Measurements from ENCODE around the gene CDK6.

The CDK6 gene

GRCh38 chr7:92773808-92774207 is 62.6 kb downstream of the CDK6 start:
- TF ChIP-seq, protein P1, sequence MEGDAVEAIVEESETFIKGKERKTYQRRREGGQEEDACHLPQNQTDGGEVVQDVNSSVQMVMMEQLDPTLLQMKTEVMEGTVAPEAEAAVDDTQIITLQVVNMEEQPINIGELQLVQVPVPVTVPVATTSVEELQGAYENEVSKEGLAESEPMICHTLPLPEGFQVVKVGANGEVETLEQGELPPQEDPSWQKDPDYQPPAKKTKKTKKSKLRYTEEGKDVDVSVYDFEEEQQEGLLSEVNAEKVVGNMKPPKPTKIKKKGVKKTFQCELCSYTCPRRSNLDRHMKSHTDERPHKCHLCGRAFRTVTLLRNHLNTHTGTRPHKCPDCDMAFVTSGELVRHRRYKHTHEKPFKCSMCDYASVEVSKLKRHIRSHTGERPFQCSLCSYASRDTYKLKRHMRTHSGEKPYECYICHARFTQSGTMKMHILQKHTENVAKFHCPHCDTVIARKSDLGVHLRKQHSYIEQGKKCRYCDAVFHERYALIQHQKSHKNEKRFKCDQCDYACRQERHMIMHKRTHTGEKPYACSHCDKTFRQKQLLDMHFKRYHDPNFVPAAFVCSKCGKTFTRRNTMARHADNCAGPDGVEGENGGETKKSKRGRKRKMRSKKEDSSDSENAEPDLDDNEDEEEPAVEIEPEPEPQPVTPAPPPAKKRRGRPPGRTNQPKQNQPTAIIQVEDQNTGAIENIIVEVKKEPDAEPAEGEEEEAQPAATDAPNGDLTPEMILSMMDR (IDR thresholded peaks at IDR 0.05; ENCODE audit: insufficient read depth, low read depth, low read length, missing control alignments), result no peak
- DNase-seq (ENCODE audit: low read depth), result no peak
- H3K4me3 ChIP-seq (ENCODE audit: low read depth, low read length), result no peak overlapping the region

GRCh38 chr7:92769844-92770243 is 66.5 kb downstream of the CDK6 start:
- H3K4me3 ChIP-seq (ENCODE audit: low read depth, low read length), result no peak overlapping the region
- no peak for DNase-seq (ENCODE audit: low read depth)
- TF ChIP-seq, protein P1 (IDR thresholded peaks at IDR 0.05; ENCODE audit: insufficient read depth, low read depth, low read length, missing control alignments), result no peak

DNA sequence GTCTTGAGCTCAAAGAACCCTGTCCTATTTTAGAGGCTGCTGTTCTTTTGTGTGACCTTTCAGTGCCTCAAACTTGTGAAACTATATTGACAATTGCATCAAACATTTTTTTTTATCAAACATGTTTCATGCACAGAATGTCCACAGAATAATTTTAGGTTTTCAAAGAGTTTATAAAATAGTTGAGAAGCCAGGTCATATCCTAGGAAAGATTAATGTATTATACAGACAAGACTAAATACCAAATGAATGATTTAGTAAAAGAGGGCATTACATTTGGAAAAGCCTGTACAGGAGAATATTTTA is 67.0 kb downstream of the CDK6 start:
- no peak overlapping the region for H3K4me3 ChIP-seq (ENCODE audit: low read depth, low read length)
- TF ChIP-seq, protein P1 (IDR thresholded peaks at IDR 0.05; ENCODE audit: insufficient read depth, low read depth, low read length, missing control alignments), result no peak
- DNase-seq (ENCODE audit: low read depth), result peak; percentile 23

GRCh38 chr7:92768501-92769393 is 67.6 kb downstream of the CDK6 start:
- TF ChIP-seq, protein P1 (IDR thresholded peaks at IDR 0.05; ENCODE audit: insufficient read depth, low read depth, low read length, missing control alignments), result no peak
- H3K4me3 ChIP-seq (ENCODE audit: low read depth, low read length), result no peak overlapping the region; the same call in 1 of the 2 replicates
- DNase-seq (ENCODE audit: low read depth), result peak; percentile 82

DNA sequence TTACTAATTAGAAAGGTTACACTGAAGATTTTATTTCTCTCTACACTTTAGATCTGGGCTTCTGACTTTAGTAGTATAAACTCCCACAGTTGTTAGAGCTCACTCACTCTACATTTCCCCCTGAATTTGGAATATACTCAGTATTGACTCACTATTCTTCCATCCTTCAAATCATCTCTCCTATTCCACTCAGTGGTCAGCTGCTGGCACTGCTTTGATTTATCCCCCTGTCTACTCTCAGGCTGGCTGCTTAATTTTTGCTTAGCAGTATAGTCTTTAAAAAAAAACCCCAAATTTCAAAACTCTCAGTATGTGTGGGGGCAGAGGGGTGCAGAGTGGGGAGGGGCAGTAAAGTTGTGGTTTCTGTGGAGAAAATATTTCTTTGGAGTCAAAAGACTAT is 68.9 kb downstream of the CDK6 start:
- no peak overlapping the region for H3K4me3 ChIP-seq (ENCODE audit: low read depth, low read length)
- DNase-seq (ENCODE audit: low read depth), result no peak
- TF ChIP-seq, protein P1 (IDR thresholded peaks at IDR 0.05; ENCODE audit: insufficient read depth, low read depth, low read length, missing control alignments), result no peak

DNA sequence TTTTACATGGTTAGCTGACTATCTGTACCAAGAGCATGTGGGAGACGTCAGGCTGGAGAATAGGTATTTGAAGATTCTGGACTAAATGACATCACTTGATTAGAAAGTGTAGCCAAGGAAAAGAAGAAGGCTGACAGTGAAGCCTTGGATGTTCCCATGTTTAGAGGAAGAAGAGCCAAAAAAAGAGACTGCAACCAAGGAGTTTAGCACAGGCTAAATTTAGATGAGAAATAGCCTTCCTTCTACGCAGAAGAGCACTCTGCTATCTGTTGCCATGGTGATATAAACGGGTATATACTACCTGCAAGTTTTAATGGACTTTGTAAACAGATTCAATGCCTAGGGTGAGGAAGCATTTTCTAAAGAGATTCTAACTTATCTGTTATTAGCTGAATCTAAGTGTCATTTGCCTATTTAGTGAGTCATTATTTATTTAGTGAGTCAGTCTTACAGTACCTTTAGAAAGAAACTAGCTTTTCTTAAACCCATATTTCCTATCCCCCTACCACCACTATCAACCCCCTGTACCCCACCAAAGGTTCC is 69.8 kb downstream of the CDK6 start:
- TF ChIP-seq, protein P1 (IDR thresholded peaks at IDR 0.05; ENCODE audit: insufficient read depth, low read depth, low read length, missing control alignments), result no peak
- DNase-seq (ENCODE audit: low read depth), result no peak
- no peak overlapping the region for H3K4me3 ChIP-seq (ENCODE audit: low read depth, low read length)

Data from GM12865 (cell line).